ENCODE results near the gene RTKN. TPM values are rescaled to one million over a fixed set of nuclear protein-coding genes. Genes with fewer than 3 reads are reported as not detected.

Gene RTKN
- total and polyA plus RNA-seq, 9 of the 15 experiments (the other 6 are each of a cell fraction or from before 2014, with no cell fraction given): 0.14 to 6.9 (median 3.6) TPM

DNA sequence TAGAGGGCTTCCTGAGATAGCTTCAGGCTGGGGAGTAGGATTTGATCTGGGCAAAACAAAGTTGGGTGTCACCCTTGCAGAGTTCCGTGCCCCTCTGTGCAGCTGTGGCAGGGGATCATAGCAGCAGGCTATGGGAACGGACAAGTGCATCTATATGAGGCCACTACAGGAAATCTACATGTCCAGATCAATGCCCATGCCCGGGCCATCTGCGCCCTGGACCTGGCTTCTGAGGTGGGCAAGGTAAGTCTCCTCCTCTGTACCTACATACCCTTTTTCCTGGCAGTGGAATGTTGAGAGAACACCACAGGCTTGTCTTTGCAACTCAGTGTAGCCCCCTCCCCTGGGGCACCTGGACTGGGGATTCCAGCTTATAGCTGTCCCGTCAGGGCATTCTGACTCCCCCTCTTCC is 16.7 kb downstream of the RTKN start (continued):
- TF ChIP-seq, protein P1, sequence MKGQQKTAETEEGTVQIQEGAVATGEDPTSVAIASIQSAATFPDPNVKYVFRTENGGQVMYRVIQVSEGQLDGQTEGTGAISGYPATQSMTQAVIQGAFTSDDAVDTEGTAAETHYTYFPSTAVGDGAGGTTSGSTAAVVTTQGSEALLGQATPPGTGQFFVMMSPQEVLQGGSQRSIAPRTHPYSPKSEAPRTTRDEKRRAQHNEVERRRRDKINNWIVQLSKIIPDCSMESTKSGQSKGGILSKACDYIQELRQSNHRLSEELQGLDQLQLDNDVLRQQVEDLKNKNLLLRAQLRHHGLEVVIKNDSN (CRISPR knock-in tag; IDR thresholded peaks at IDR 0.05): no peak
- TF ChIP-seq NEUROD1 (IDR thresholded peaks at IDR 0.05; ENCODE audit: borderline replicate concordance, low read depth, low read length, partially characterized antibody) (no peak), PHB (CRISPR knock-in tag; IDR thresholded peaks at IDR 0.05) (no peak), MAFG (tag; conservative IDR thresholded peaks at IDR 0.05) (no peak), ZNF274 (IDR thresholded peaks at IDR 0.05; ENCODE audit: borderline replicate concordance, low read depth, low read length) (no peak), ZFX (CRISPR knock-in tag; IDR thresholded peaks at IDR 0.05) (no peak), GATAD2A (IDR thresholded peaks at IDR 0.05) (no peak)
- TF ChIP-seq, protein P2, sequence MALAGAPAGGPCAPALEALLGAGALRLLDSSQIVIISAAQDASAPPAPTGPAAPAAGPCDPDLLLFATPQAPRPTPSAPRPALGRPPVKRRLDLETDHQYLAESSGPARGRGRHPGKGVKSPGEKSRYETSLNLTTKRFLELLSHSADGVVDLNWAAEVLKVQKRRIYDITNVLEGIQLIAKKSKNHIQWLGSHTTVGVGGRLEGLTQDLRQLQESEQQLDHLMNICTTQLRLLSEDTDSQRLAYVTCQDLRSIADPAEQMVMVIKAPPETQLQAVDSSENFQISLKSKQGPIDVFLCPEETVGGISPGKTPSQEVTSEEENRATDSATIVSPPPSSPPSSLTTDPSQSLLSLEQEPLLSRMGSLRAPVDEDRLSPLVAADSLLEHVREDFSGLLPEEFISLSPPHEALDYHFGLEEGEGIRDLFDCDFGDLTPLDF (CRISPR knock-in tag; IDR thresholded peaks at IDR 0.05): no peak
- TF ChIP-seq, protein P3, sequence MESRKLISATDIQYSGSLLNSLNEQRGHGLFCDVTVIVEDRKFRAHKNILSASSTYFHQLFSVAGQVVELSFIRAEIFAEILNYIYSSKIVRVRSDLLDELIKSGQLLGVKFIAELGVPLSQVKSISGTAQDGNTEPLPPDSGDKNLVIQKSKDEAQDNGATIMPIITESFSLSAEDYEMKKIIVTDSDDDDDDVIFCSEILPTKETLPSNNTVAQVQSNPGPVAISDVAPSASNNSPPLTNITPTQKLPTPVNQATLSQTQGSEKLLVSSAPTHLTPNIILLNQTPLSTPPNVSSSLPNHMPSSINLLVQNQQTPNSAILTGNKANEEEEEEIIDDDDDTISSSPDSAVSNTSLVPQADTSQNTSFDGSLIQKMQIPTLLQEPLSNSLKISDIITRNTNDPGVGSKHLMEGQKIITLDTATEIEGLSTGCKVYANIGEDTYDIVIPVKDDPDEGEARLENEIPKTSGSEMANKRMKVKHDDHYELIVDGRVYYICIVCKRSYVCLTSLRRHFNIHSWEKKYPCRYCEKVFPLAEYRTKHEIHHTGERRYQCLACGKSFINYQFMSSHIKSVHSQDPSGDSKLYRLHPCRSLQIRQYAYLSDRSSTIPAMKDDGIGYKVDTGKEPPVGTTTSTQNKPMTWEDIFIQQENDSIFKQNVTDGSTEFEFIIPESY (CRISPR knock-in tag; IDR thresholded peaks at IDR 0.05): no peak
- TF ChIP-seq, protein P4, sequence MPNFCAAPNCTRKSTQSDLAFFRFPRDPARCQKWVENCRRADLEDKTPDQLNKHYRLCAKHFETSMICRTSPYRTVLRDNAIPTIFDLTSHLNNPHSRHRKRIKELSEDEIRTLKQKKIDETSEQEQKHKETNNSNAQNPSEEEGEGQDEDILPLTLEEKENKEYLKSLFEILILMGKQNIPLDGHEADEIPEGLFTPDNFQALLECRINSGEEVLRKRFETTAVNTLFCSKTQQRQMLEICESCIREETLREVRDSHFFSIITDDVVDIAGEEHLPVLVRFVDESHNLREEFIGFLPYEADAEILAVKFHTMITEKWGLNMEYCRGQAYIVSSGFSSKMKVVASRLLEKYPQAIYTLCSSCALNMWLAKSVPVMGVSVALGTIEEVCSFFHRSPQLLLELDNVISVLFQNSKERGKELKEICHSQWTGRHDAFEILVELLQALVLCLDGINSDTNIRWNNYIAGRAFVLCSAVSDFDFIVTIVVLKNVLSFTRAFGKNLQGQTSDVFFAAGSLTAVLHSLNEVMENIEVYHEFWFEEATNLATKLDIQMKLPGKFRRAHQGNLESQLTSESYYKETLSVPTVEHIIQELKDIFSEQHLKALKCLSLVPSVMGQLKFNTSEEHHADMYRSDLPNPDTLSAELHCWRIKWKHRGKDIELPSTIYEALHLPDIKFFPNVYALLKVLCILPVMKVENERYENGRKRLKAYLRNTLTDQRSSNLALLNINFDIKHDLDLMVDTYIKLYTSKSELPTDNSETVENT (CRISPR knock-in tag; IDR thresholded peaks at IDR 0.05): no peak
- TF ChIP-seq, protein P5, sequence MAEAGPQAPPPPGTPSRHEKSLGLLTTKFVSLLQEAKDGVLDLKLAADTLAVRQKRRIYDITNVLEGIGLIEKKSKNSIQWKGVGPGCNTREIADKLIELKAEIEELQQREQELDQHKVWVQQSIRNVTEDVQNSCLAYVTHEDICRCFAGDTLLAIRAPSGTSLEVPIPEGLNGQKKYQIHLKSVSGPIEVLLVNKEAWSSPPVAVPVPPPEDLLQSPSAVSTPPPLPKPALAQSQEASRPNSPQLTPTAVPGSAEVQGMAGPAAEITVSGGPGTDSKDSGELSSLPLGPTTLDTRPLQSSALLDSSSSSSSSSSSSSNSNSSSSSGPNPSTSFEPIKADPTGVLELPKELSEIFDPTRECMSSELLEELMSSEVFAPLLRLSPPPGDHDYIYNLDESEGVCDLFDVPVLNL (CRISPR knock-in tag; IDR thresholded peaks at IDR 0.05; ENCODE audit: low read depth): no peak

Data from K562 (cell line).